ENCODE data around the gene RBM15B. TPM values are rescaled to one million over a fixed set of nuclear protein-coding genes. Genes with fewer than 3 reads are reported as not detected.
"Not testable (repeated sequence)": the region's sequence is repeated elsewhere in the genome, so short reads cannot be mapped to it uniquely, and the experiment has no call there.

RBM15B gene
- polyA plus RNA-seq, 1 donor (not counting 4 experiments of a cell fraction or from before 2014, with no cell fraction given) = 10.2 TPM

GRCh38 chr3:51386852-51387229 is 4.2 kb upstream of the RBM15B start:
- no peaks in the 10 kb centered on the region for H3K9me1 ChIP-seq (ENCODE audit: control insufficient read depth, extremely low read depth, insufficient read depth, low read length)
- peak overlapping the region; percentile 40 for H3K9ac ChIP-seq (ENCODE audit: control insufficient read depth, extremely low read depth, insufficient read depth, low read length)
- TF ChIP-seq EZH2 (IDR thresholded peaks at IDR 0.05; ENCODE audit: low read length) (no peak), CTCF (optimal IDR thresholded peaks at IDR 0.05 in 1 of 3, IDR thresholded peaks at IDR 0.05 in 1 of 3, conservative IDR thresholded peaks at IDR 0.05 in 1 of 3; ENCODE audit: extremely low read depth in 1 of 3, insufficient read depth in 2 of 3, low read length in 3 of 3) (no peak)
- no peaks in the 10 kb centered on the region for H3K27me3 ChIP-seq (ENCODE audit: control insufficient read depth, extremely low read depth, insufficient read depth, low read length)
- no peak overlapping the region for H2AFZ ChIP-seq (ENCODE audit: control insufficient read depth, low read length)
- peak overlapping the region; percentile 72 to 84 (median 72) for H3K4me3 ChIP-seq (ENCODE audit: control insufficient read depth in 2 of 3, extremely low read depth in 1 of 3, insufficient read depth in 2 of 3, low read depth in 1 of 3, low read length in 3 of 3)
- no peak overlapping the region for H3K27ac ChIP-seq (ENCODE audit: control insufficient read depth, insufficient read depth, low read length)
- H3K79me2 ChIP-seq (ENCODE audit: control insufficient read depth, insufficient read depth, low read length) = peaks cover 44% of the 10 kb centered on the region
- H3K4me1 ChIP-seq (ENCODE audit: control insufficient read depth, extremely low read depth, insufficient read depth, low read length) = peaks cover 45% of the 10 kb centered on the region
- FAIRE-seq = no peak
- dilution Hi-C loops (cut with MboI; ENCODE audit: extremely low pct_ligation_motif_present, low sequenced_read_pairs) = loop anchor here (25.0 kb wide), 1 partner anchor 775 kb away; the partner anchor contains the start of genes CISH and MAPKAPK3
- peak overlapping the region; percentile 67 for H3K4me2 ChIP-seq (ENCODE audit: control insufficient read depth, extremely low read depth, insufficient read depth, low read depth, low read length)
- H4K20me1 ChIP-seq (ENCODE audit: control insufficient read depth, extremely low read depth, insufficient read depth, low read length) = peaks cover 18% of the 10 kb centered on the region
- DNase-seq (ENCODE audit: low read depth, low spot score) = no peak
- peaks cover 19 to 35% of the 10 kb centered on the region in 2 experiments for H3K36me3 ChIP-seq (ENCODE audit: control insufficient read depth in 2 of 2, extremely low read depth in 1 of 2, insufficient read depth in 2 of 2, low read length in 2 of 2)
- no peaks in the 10 kb centered on the region for H3K9me3 ChIP-seq (ENCODE audit: control insufficient read depth, low read depth, low read length)

- Histone ChIP-seq H3K4me3 (ENCODE audit: control insufficient read depth in 2 of 3, extremely low read depth in 1 of 3, insufficient read depth in 2 of 3, low read depth in 1 of 3, low read length in 3 of 3) (peak overlapping the region; percentile 34 to 72 (median 72)), H3K27ac (ENCODE audit: control insufficient read depth, insufficient read depth, low read length) (peak overlapping the region; percentile 26), H3K36me3 (ENCODE audit: control insufficient read depth in 2 of 2, extremely low read depth in 1 of 2, insufficient read depth in 2 of 2, low read length in 2 of 2) (peaks cover 19 to 35% of the 10 kb centered on the region in 2 experiments), H4K20me1 (ENCODE audit: control insufficient read depth, extremely low read depth, insufficient read depth, low read length) (peaks cover 18% of the 10 kb centered on the region), H3K79me2 (ENCODE audit: control insufficient read depth, insufficient read depth, low read length) (peaks cover 48% of the 10 kb centered on the region), H3K4me1 (ENCODE audit: control insufficient read depth, extremely low read depth, insufficient read depth, low read length) (peaks cover 48% of the 10 kb centered on the region), H3K4me2 (ENCODE audit: control insufficient read depth, extremely low read depth, insufficient read depth, low read depth, low read length) (peak overlapping the region; percentile 67)
- FAIRE-seq; DNase-seq (ENCODE audit: low read depth, low spot score); H3K9ac ChIP-seq (ENCODE audit: control insufficient read depth, extremely low read depth, insufficient read depth, low read length); H2AFZ ChIP-seq (ENCODE audit: control insufficient read depth, low read length); H3K27me3 ChIP-seq (ENCODE audit: control insufficient read depth, extremely low read depth, insufficient read depth, low read length); H3K9me3 ChIP-seq (ENCODE audit: control insufficient read depth, low read depth, low read length); H3K9me1 ChIP-seq (ENCODE audit: control insufficient read depth, extremely low read depth, insufficient read depth, low read length): not testable (repeated sequence)
- dilution Hi-C loops (cut with MboI; ENCODE audit: extremely low pct_ligation_motif_present, low sequenced_read_pairs) = loop anchor here (25.0 kb wide), 1 partner anchor 775 kb away; the partner anchor contains the start of genes CISH and MAPKAPK3
Measured at GRCh38 chr3:51387281-51387680, 3.8 kb upstream of the RBM15B start.

All from keratinocyte (primary cell).